GM12878 (cell line): ENCODE measurements around the gene TBL3. TPM values are rescaled to one million over a fixed set of nuclear protein-coding genes. Genes with fewer than 3 reads are reported as not detected.

Source experiments
- ATAC-seq: fragments of 200-7000 bp; cut with Tn5 transposase; 3 replicates; pipeline ENCODE4 v1.9.1; 2020; ENCODE audit warnings: mild to moderate bottlenecking, moderate library complexity
- BruUV-seq: library from RNA; stranded (reverse); fragments of 400-500 nt; replicated peaks from 2 replicates; lab custom pipeline; 2021; lab: Mats Ljungman, UMichigan
- CTCF ChIA-PET: fragments of 300-600 bp; sonication (Branson Sonifier 250); formaldehyde crosslinking; extraction: SDS; loops from one replicate; lab custom pipeline; 2021; ENCODE audit warnings: inconsistent platforms; lab: Yijun Ruan, JAX
- POLR2A ChIA-PET: fragments of 350-600 bp; formaldehyde crosslinking; extraction: SDS; loops from one replicate; lab custom pipeline; 2021; ENCODE audit warnings: inconsistent platforms; lab: Charles Lee
- RAD21 ChIA-PET: fragments of 300-600 bp; sonication (Branson Sonifier 250); formaldehyde crosslinking; loops from one replicate; lab custom pipeline; 2023; ENCODE audit warnings: antibody characterized with exemption; ENCODE audit not compliant: unreplicated experiment; lab: Charles Lee
- SMC1A ChIA-PET: fragments of 300-600 bp; sonication (Branson Sonifier 250); formaldehyde crosslinking; loops from one replicate; lab custom pipeline; 2023; ENCODE audit not compliant: unreplicated experiment, uncharacterized antibody; lab: Charles Lee
- DNase-seq: peaks from one replicate; pipeline ENCODE4 v3.0.0-alpha.2; 2011; ENCODE audit warnings: low read depth, low spot score
- FAIRE-seq: peaks from 3 replicates; lab custom pipeline; 2011; peaks lifted over from hg19 to GRCh38; lab: Jason Lieb, UNC
- H2AFZ ChIP-seq: 2 replicates; pipeline ENCODE4 v1.6.0; 2011; ENCODE audit warnings: low read depth, low read length, control low read depth; ENCODE audit not compliant: control insufficient read depth
- H3K27ac ChIP-seq: 2 replicates; pipeline ENCODE4 v1.5.1; 2011; ENCODE audit warnings: control low read depth; ENCODE audit not compliant: control insufficient read depth, insufficient read depth
- H3K27me3 ChIP-seq, 2 experiments: replicated peaks in 1 of 2; 2 replicates each; pipeline versions ENCODE4 v1.6.0 to v1.6.1; 2011; ENCODE audit warnings: low read length in 1 of 2; ENCODE audit not compliant: control insufficient read depth in 2 of 2, insufficient read depth in 2 of 2
- H3K36me3 ChIP-seq, 2 experiments: 2 replicates each; pipeline ENCODE4 v1.5.1; 2011; ENCODE audit warnings: low read length in 1 of 2; ENCODE audit not compliant: control insufficient read depth in 2 of 2, insufficient read depth in 2 of 2
- H3K4me1 ChIP-seq: 2 replicates; pipeline ENCODE4 v1.6.1; 2011; ENCODE audit warnings: mild to moderate bottlenecking, low read length, moderate library complexity, mixed read lengths; ENCODE audit not compliant: control insufficient read depth, insufficient read depth
- H3K4me2 ChIP-seq: 2 replicates; pipeline ENCODE4 v1.6.0; 2011; ENCODE audit warnings: control low read depth; ENCODE audit not compliant: control insufficient read depth, insufficient read depth
- H3K4me3 ChIP-seq: fragments of 200-600 bp; sonication (generic); 2 replicates; pipeline ENCODE4 v1.5.1; 2016
- H3K79me2 ChIP-seq: 2 replicates; pipeline ENCODE4 v1.6.0; 2011; ENCODE audit warnings: low read length; ENCODE audit not compliant: control insufficient read depth, insufficient read depth
- H3K9ac ChIP-seq: 2 replicates; pipeline ENCODE4 v1.8.0; 2011; ENCODE audit warnings: low read length, control low read depth, mixed read lengths; ENCODE audit not compliant: control insufficient read depth, insufficient read depth
- H3K9me3 ChIP-seq: replicated peaks from 3 replicates; pipeline ENCODE4 v1.5.1; 2011; ENCODE audit warnings: mild to moderate bottlenecking, low read length; ENCODE audit not compliant: control insufficient read depth, insufficient read depth
- H4K20me1 ChIP-seq: 2 replicates; pipeline ENCODE4 v1.6.0; 2011; ENCODE audit not compliant: control insufficient read depth, insufficient read depth
- BHLHE40 ChIP-seq, 2 experiments: fragments of 450-650 bp in 1 of 2; IDR thresholded peaks; 2 replicates each; pipeline ENCODE4 v1.6.1; 2011 to 2017; ENCODE audit warnings: low read depth in 2 of 2, borderline replicate concordance in 1 of 2, improper control_type of control experiment in 1 of 2, low read length in 1 of 2, mild to moderate bottlenecking in 1 of 2
- EGR1 ChIP-seq, 2 experiments: IDR thresholded peaks; 1 replicate in 1 of 2; 2 replicates in 1 of 2; pipeline ENCODE4 v1.6.1; 2011 to 2012; ENCODE audit warnings: low read depth in 2 of 2, low read length in 2 of 2, borderline replicate concordance in 1 of 2, mild to moderate bottlenecking in 1 of 2, moderate library complexity in 1 of 2
- ETV6 ChIP-seq, 2 experiments: fragments of 450-650 bp in 1 of 2; IDR thresholded peaks in 1 of 2; conservative IDR thresholded peaks in 1 of 2; 2 replicates each; pipeline ENCODE4 v1.6.1; 2014; ENCODE audit warnings: antibody characterized with exemption in 1 of 2, borderline replicate concordance in 1 of 2, low read depth in 1 of 2, mild to moderate bottlenecking in 1 of 2, moderate library complexity in 1 of 2
- HDAC6 ChIP-seq: fragments of 200-600 bp; sonication (generic); IDR thresholded peaks from one replicate; pipeline ENCODE4 v1.8.0; 2017; ENCODE audit warnings: antibody characterized with exemption; ENCODE audit not compliant: unreplicated experiment
- IRF4 ChIP-seq: IDR thresholded peaks from 2 replicates; pipeline ENCODE4 v1.6.1; 2011; ENCODE audit warnings: low read depth, low read length
- MXI1 ChIP-seq: fragments of 150-350 bp; IDR thresholded peaks from 2 replicates; pipeline ENCODE4 v1.6.1; 2011; ENCODE audit warnings: low read depth, mild to moderate bottlenecking, inconsistent platforms, low read length, improper control_type of control experiment
- NR2C1 ChIP-seq: fragments of 450-650 bp; IDR thresholded peaks from 2 replicates; pipeline ENCODE4 v1.6.1; 2017; ENCODE audit warnings: antibody characterized with exemption, mild to moderate bottlenecking, moderate library complexity
- POU2F2 ChIP-seq: IDR thresholded peaks from 3 replicates; pipeline ENCODE4 v1.6.1; 2011; ENCODE audit warnings: low read depth, mild to moderate bottlenecking, low read length, borderline replicate concordance
- SP1 ChIP-seq: IDR thresholded peaks from one replicate; pipeline ENCODE4 v1.6.1; 2011; ENCODE audit warnings: low read depth, low read length
- YY1 ChIP-seq: IDR thresholded peaks from 2 replicates; pipeline ENCODE4 v1.6.1; 2011; ENCODE audit warnings: low read depth, mild to moderate bottlenecking, low read length
- ZNF687 ChIP-seq: fragments of 450-650 bp; IDR thresholded peaks from 2 replicates; pipeline ENCODE4 v1.6.1; 2017; ENCODE audit warnings: mild to moderate bottlenecking, moderate library complexity
- ZZZ3 ChIP-seq: IDR thresholded peaks from 2 replicates; pipeline ENCODE4 v1.6.1; 2011; ENCODE audit warnings: low read depth; ENCODE audit not compliant: control insufficient read depth, insufficient read length
- WGBS: methylation state at CpG from one replicate; pipeline ENCODE4 v1.1.6; 2016; ENCODE audit warnings: low lambda C conversion rate; ENCODE audit not compliant: insufficient replicate concordance, insufficient coverage; ENCODE audit errors: missing lambda C conversion rate; 5-methylcytosine and 5-hydroxymethylcytosine counted together
- in situ Hi-C: fragments of 300-500 bp; cut with MboI; formaldehyde crosslinking; loops from 9 replicates; pipeline ENCODE4 v1.14.3; 2018; ENCODE audit warnings: mixed read lengths
- intact Hi-C: fragments of 100-400 bp; cut with micrococcal nuclease; formaldehyde crosslinking; loops from one replicate; pipeline ENCODE4 v1.14.2; 2022; ENCODE audit not compliant: unreplicated experiment
- polyA plus RNA-seq, 11 experiments: library from polyadenylated mRNA; depleted of rRNA in 4 of 11; unstranded in 6 of 11; stranded (reverse) in 5 of 11; fragments of >200 nt; fragmentation: Nextera tagmentation in 4 of 11; fragmentation: Illumina TruSeq in 1 of 11; extraction: Ambion mirVana in 4 of 11; extraction: Trizol in 1 of 11; gene quantifications; 1 replicate in 1 of 11; 2 replicates in 10 of 11; pipeline versions ENCODE4 v1.2.1 to v1.2.3, GENCODE V29; 2011 to 2016; ENCODE audit warnings: inconsistent platforms in 2 of 11, missing spikeins in 2 of 11, low read depth in 1 of 11
- total RNA-seq, 4 experiments: library from RNA; depleted of rRNA in 3 of 4; stranded (reverse); fragments of >200 nt in 3 of 4; fragmentation: Illumina TruSeq in 1 of 4; extraction: Trizol in 1 of 4; gene quantifications; 2 replicates each; pipeline versions ENCODE4 v1.2.1 to v1.2.3, GENCODE V29; 2013 to 2021
- TF ChIP-seq, protein P1 (sequence below): fragments of 450-650 bp; IDR thresholded peaks from 2 replicates; pipeline ENCODE4 v1.6.1; 2016; ENCODE audit warnings: mild to moderate bottlenecking
- TF ChIP-seq, protein P2 (sequence below): fragments of 450-650 bp; IDR thresholded peaks from 2 replicates; pipeline ENCODE4 v1.6.1; 2017; ENCODE audit warnings: low read depth, mild to moderate bottlenecking, moderate library complexity

The TBL3 gene
- total and polyA plus RNA-seq, 10 of the 15 experiments (the other 5 are each of a cell fraction or from before 2014, with no cell fraction given): 1.2 to 101 (median 34.2) TPM

DNA sequence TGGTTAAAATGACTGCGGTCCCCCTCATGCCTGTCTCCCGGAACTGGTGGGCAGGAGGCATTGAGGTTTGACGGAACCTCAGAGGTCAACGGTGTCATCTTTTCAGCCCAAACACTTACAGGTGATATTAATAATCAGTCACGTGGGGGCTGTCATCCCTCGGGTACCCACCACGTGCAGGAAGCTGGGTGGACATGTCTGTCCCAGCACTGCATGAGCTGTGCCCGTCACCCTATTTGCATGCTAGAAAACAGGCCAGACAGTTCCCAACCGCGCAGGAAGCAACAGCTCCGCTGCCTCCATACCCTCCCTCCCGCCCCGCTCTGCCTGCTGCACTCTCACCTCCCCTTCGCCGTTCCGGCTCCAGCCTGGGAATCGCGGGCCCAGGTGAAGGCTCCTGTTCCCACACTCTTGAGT, 19.3 kb downstream of the TBL3 start:
- under 1% methylated on average over 18 of the region's 18 CpGs for WGBS
- Histone ChIP-seq H3K4me2 (peak overlapping the region; percentile 98), H3K4me3 (peak overlapping the region; percentile 65), H2AFZ (peak overlapping the region; percentile 13), H4K20me1 (no peaks in the 10 kb centered on the region), H3K9me3 (peaks cover 1% of the 10 kb centered on the region; the same call in 1 of the 3 replicates), H3K79me2 (no peaks in the 10 kb centered on the region), H3K27me3 (no peaks in the 10 kb centered on the region), H3K36me3 (peaks cover 2 to 5% of the 10 kb centered on the region in 2 experiments; a peak in 3 of 4 replicates), H3K4me1 (peaks cover 27% of the 10 kb centered on the region), H3K27ac (peak overlapping the region; percentile 27; the same call in 1 of the 2 replicates), H3K9ac (peak overlapping the region; percentile 36)
- ATAC-seq (peak; percentile 82), FAIRE-seq (peak; percentile 90), DNase-seq (peak; percentile 71)
- SMC1A ChIA-PET: no interaction called here
- no TSS peak for BruUV-seq
- RAD21 ChIA-PET: interaction anchor here (0.8 to 1.9 kb wide), 6 partner anchors 10 to 149 kb away, joined by 3 to 12 read pairs (median 3); partner anchors contain the start of genes NOXO1 and RPS2
- intact Hi-C loops (no loop called here), in situ Hi-C loops (no loop called here)
- CTCF ChIA-PET: interaction anchor here (0.9 to 6.5 kb wide), 4 partner anchors 9 to 27 kb away, joined by 3 to 54 read pairs (median 4); partner anchors contain the start of genes NOXO1, RNF151 and RPS2
- POLR2A ChIA-PET: interaction anchor here (0.6 to 3.3 kb wide), 8 partner anchors 10 to 314 kb away, joined by 3 to 18 read pairs (median 10); partner anchors contain the start of genes NOXO1, RNF151, RPS2 and TBL3
- TF ChIP-seq POU2F2 (peak; percentile 92; the same call in 2 of the 3 replicates), EGR1 (IDR thresholded peaks at IDR 0.05; ENCODE audit: borderline replicate concordance in 1 of 2, low read depth in 2 of 2, low read length in 2 of 2) (0 out of 3 replicates have a peak, but pooled peaks of 1 of the 2 experiments have one; percentile 10), IRF4 (0 out of 2 replicates have a peak, but pooled peaks have one; percentile 5), ZNF687 (peak; percentile 89), MXI1 (peak; percentile 79), SP1 (peak; percentile 2), ETV6 (conservative IDR thresholded peaks at IDR 0.05 in 1 of 2, IDR thresholded peaks at IDR 0.05 in 1 of 2; ENCODE audit: borderline replicate concordance in 1 of 2, low read depth in 1 of 2) (peak in 1 of 2 experiments; percentile 80; a peak in 1 of 4 replicates), HDAC6 (no peak), YY1 (peak; percentile 52; the same call in 1 of the 2 replicates), NR2C1 (no peak), ZZZ3 (no peak), BHLHE40 (IDR thresholded peaks at IDR 0.05; ENCODE audit: borderline replicate concordance in 1 of 2, low read depth in 2 of 2, low read length in 1 of 2) (peak; percentile 96 to 97)
- TF ChIP-seq, protein P1, sequence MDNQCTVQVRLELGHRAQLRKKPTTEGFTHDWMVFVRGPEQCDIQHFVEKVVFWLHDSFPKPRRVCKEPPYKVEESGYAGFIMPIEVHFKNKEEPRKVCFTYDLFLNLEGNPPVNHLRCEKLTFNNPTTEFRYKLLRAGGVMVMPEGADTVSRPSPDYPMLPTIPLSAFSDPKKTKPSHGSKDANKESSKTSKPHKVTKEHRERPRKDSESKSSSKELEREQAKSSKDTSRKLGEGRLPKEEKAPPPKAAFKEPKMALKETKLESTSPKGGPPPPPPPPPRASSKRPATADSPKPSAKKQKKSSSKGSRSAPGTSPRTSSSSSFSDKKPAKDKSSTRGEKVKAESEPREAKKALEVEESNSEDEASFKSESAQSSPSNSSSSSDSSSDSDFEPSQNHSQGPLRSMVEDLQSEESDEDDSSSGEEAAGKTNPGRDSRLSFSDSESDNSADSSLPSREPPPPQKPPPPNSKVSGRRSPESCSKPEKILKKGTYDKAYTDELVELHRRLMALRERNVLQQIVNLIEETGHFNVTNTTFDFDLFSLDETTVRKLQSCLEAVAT: 0 out of 2 replicates have a peak, but pooled peaks have one; percentile 18
- TF ChIP-seq, protein P2, sequence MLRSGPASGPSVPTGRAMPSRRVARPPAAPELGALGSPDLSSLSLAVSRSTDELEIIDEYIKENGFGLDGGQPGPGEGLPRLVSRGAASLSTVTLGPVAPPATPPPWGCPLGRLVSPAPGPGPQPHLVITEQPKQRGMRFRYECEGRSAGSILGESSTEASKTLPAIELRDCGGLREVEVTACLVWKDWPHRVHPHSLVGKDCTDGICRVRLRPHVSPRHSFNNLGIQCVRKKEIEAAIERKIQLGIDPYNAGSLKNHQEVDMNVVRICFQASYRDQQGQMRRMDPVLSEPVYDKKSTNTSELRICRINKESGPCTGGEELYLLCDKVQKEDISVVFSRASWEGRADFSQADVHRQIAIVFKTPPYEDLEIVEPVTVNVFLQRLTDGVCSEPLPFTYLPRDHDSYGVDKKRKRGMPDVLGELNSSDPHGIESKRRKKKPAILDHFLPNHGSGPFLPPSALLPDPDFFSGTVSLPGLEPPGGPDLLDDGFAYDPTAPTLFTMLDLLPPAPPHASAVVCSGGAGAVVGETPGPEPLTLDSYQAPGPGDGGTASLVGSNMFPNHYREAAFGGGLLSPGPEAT: 0 out of 2 replicates have a peak, but pooled peaks have one; percentile 0
